GM21528 (cell line): ENCODE measurements around the gene RALGPS1.

Experiments used
- ATAC-seq: cut with Tn5 transposase; IDR thresholded peaks from one replicate; pipeline ENCODE4 v1.9.1; 2021; ENCODE audit warnings: mild to moderate bottlenecking, moderate library complexity; ENCODE audit not compliant: unreplicated experiment, low FRiP score

RALGPS1 gene

GRCh38 chr9:127207734-127208410, 293.3 kb downstream of the RALGPS1 start:
- no peak for ATAC-seq

- ATAC-seq = no peak
Measured at GRCh38 chr9:127208416-127208815, 293.8 kb downstream of the RALGPS1 start.

DNA sequence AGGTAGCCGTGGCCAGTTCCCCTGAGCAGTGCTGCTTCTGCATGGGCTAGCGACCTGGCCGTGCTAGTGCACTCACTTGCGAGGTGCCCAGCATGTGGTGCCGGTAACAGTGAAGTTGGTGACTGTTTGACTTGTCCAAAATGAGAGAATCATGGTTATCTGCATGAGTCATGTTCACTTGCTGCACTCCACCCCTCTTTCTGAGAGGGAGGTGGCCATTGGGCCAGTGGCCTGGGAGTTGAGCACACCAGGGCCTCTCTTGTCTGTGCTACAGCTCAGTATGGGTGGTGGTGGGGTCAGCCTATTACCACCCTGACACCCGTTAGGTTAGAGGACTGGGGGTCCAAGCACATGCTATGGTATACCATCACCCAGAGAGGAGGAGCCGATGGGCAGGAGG, 294.6 kb downstream of the RALGPS1 start:
- ATAC-seq = no peak

GRCh38 chr9:127209948-127210640, 295.5 kb downstream of the RALGPS1 start:
- no peak for ATAC-seq

GRCh38 chr9:127210851-127211730, 296.5 kb downstream of the RALGPS1 start:
- no peak for ATAC-seq

GRCh38 chr9:127211983-127212382, 297.4 kb downstream of the RALGPS1 start:
- no peak for ATAC-seq

DNA sequence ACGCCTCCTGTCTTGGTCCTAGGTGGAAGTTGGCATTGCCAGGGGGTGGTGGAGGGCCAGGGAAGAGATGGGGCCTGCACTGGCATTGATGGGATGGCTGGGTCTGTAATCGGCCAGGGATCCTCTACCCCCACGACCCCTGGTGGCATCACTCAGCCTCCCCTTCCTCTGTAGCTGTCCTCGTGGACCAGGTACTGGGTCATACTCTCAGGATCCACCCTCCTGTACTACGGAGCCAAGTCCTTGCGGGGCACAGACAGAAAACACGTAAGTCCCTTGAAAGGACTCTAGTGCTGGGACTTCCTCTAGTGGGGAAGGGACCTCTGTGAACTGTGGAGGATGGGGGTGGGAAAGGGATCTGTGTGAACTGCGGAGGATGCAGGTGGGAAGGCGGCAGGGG, 297.9 kb downstream of the RALGPS1 start:
- no peak for ATAC-seq

- no peak for ATAC-seq
Measured at GRCh38 chr9:127213859-127214258, 299.3 kb downstream of the RALGPS1 start.

DNA sequence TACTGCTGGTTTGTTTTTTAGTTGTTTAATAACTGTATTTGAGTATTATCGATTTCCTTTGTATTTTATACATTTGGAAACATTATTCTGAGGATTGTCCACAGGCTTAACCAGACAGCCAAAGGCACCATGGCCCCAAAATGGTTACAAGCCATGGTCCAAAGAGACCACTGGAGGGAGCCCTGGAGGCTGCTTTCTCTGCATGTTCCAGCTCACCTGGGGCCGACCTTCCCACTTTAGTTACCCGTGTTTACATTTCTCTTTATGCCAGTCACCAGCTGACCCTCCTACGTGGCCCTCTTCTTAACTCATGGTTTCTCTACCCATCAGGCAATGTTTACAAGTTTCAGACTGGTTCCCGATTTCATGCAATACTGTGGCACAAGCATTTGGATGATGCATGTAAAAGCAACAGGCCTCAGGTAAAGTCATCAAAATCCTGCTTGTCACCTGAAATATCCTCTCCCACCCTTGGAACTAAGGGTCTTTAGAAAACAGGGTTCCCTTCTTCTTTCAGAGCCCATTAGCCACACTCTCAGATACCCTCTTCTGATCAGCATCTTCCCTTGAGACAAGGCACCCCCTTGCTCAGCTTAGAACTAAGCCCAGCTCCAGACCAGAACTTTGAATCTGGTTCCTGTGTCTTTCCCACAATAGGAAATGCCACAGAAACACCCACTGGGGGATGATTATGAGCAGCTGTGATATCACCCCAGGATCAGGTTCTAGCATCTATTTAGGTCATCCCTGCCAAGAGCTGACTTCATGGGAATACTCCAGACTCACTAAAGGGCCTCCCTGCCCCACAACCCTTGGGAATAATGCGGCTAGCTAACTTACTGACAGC, 300.1 kb downstream of the RALGPS1 start:
- ATAC-seq = no peak

DNA sequence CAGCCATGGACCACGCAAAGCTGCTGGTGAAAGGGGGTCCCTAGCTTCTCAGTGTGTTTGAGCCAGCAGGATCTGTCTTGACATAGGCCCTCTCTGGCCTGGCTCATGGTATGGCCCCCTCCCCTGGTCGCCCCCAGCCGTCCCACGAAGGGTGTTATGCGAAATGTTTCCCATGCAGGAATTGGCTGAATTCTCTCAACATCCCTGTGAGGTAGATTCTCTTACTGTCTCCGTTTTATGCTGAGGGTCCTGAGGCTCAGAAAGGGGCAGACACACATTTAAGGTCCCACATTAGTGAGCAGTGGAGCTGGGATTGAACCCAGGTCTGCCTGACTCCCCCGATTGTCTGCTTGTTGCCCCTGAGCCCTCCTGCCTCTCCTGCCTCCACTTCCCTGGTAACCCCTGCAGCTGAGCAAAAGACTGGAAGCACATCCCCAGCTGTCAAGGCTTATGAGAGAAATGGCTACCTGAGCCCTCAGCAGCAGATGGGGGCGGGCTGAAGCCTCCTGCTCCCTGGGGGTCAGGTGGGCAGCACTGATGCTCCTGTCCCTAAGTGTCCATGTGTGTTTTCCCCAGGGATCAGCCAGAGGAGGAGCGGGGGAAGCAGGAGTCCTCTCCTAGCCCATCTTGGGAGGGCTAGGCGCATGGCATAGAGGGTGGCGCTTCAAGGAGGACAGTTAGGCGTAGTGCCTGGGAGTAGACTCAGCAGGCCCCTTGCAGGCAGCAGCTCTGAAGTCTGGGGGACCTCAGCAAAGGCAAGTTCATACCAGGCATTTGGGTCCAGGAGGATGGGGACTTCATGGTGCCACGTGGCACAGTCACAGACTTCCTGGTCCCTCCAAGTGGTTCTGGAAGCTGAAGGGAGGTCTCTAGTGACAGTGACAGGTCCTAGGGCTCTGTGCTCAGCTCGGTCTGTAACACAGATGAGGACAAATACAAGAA, 301.0 kb downstream of the RALGPS1 start:
- no peak for ATAC-seq

GRCh38 chr9:127216210-127216887, 301.8 kb downstream of the RALGPS1 start:
- ATAC-seq = no peak

DNA sequence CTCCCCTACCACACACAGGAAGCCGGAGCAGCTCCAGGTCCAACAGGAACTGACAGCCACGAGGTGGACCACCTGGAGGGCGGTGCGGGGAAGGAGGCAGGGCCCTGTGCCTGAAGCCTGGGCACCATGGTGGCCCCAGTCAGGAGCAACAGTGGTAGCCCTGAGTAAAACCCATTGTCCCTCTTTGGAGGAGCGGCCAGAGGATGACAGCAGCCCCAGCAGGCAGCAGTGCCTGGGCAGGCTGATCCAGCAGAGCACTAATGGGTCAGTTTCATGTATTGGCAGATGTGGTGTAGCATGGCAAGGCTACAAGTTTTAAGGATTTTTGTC, 302.3 kb downstream of the RALGPS1 start:
- no peak for ATAC-seq

GRCh38 chr9:127218818-127219217, 304.2 kb downstream of the RALGPS1 start:
- ATAC-seq = no peak

DNA sequence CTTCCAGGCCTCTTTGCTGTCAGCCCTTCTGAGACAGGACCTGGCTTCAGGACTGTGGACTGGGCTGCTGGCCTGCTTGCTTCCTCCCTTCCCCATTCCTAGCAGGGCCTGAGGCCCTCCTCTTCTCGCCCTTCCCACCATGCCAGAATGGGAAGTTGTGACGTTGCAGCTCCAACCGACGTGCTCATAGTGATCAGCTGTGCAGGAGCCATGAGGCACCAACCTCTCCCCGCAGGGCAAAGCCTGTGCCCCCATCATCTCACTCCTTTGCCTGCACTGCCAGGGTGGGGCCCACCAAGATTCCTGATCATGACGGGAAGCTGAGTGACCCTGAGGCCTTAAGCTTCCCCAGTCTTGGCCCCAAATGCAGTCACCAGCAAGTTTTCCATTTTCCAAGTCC, 304.9 kb downstream of the RALGPS1 start:
- no peak for ATAC-seq

DNA sequence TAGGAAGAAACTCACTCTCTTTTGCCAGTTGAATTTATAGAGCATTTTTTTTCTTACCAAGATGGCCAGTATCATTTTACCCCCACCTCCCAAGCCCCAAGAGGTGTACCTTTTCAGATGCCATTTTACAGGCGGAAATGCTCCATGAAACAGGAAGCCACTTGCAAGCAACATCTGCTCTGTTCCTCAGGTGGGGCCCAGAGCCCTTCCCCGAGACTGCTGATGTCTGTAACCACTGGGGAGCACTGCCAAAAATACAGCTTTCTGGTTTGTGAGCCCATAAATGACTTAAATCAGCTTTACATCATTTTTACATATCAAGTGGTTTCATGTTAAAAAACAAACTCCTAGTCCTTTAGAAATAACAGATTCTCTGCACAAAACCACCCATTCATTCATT, 307.1 kb downstream of the RALGPS1 start:
- ATAC-seq = no peak

GRCh38 chr9:127222388-127223095, 308.0 kb downstream of the RALGPS1 start:
- no peak for ATAC-seq

GRCh38 chr9:127223266-127223665, 308.7 kb downstream of the RALGPS1 start:
- no peak for ATAC-seq

DNA sequence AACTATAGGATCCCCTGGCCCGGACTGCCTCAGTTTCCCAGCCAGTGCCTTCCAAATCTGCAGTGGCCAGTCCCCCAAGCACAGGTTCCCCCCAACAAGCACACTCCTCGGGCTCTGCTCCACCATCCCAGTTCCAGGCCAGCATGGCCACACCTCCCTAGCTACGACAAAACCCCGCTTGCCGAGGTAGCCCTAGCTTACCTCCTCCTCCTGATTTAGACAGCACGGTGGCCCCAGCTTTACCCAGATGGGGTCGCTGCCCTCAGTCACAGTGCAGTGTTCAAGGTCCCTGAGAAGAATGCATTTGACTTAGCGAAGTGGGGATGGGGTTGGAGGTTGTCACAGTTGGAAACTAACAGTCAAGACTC, 309.2 kb downstream of the RALGPS1 start:
- no peak for ATAC-seq
